Neural progenitor cell (in vitro differentiated cells): Measurements from ENCODE around the gene PXDC1. TPM values are rescaled to one million over a fixed set of nuclear protein-coding genes. Genes with fewer than 3 reads are reported as not detected.

Source experiments
- DNase-seq: peaks from one replicate; pipeline ENCODE4 v3.0.0-alpha.2; 2016; ENCODE audit warnings: low spot score
- H2AFZ ChIP-seq: fragments of 200-600 bp; sonication (generic); replicated peaks from 2 replicates; pipeline ENCODE4 v1.6.1; 2016; ENCODE audit warnings: antibody characterized with exemption
- H3F3A ChIP-seq: fragments of 200-600 bp; sonication (generic); 2 replicates; pipeline ENCODE4 v1.6.1; 2016; ENCODE audit warnings: antibody characterized with exemption, low read depth
- H3K27ac ChIP-seq: fragments of 200-600 bp; sonication (generic); 2 replicates; pipeline ENCODE4 v1.5.1; 2016; ENCODE audit warnings: mild to moderate bottlenecking
- H3K27me3 ChIP-seq: fragments of 200-600 bp; sonication (generic); 2 replicates; pipeline ENCODE4 v1.6.1; 2016; ENCODE audit warnings: mild to moderate bottlenecking, moderate library complexity
- H3K36me3 ChIP-seq: fragments of 200-600 bp; sonication (generic); 2 replicates; pipeline ENCODE4 v1.5.1; 2016
- H3K4me1 ChIP-seq: fragments of 200-600 bp; sonication (generic); 2 replicates; pipeline ENCODE4 v1.6.1; 2016; ENCODE audit warnings: mixed run types
- H3K4me2 ChIP-seq: fragments of 200-600 bp; sonication (generic); 2 replicates; pipeline ENCODE4 v1.6.1; 2016
- H3K4me3 ChIP-seq: fragments of 200-600 bp; sonication (generic); 2 replicates; pipeline ENCODE4 v1.5.1; 2016
- H3K79me2 ChIP-seq: fragments of 200-600 bp; sonication (generic); 2 replicates; pipeline ENCODE4 v1.6.1; 2016; ENCODE audit warnings: low read depth
- H3K9ac ChIP-seq: fragments of 200-600 bp; sonication (generic); 2 replicates; pipeline ENCODE4 v1.6.1; 2016
- H3K9me3 ChIP-seq: fragments of 200-600 bp; sonication (generic); 2 replicates; pipeline ENCODE4 v1.5.1; 2016; ENCODE audit warnings: low read depth
- H4K20me1 ChIP-seq: fragments of 200-600 bp; sonication (generic); 2 replicates; pipeline ENCODE4 v1.6.1; 2016; ENCODE audit warnings: low read depth
- H3K27ac Mint-ChIP-seq: 3 replicates; pipeline ENCODE4 v1.8.0; 2021; ENCODE audit warnings: mixed read lengths
- H3K27me3 Mint-ChIP-seq: 2 replicates; pipeline ENCODE4 v1.8.0; 2022; ENCODE audit warnings: low read depth, mild to moderate bottlenecking, inconsistent platforms, moderate library complexity, mixed read lengths; ENCODE audit not compliant: insufficient read depth
- H3K36me3 Mint-ChIP-seq: 3 replicates; pipeline ENCODE4 v1.8.0; 2021; ENCODE audit warnings: mixed read lengths
- H3K4me1 Mint-ChIP-seq: 3 replicates; pipeline ENCODE4 v1.8.0; 2021; ENCODE audit warnings: mixed read lengths
- H3K4me3 Mint-ChIP-seq: 3 replicates; pipeline ENCODE4 v1.8.0; 2021; ENCODE audit warnings: mild to moderate bottlenecking, moderate library complexity, mixed read lengths
- H3K9me3 Mint-ChIP-seq: 3 replicates; pipeline ENCODE4 v1.8.0; 2020; ENCODE audit warnings: mixed read lengths
- CTCF ChIP-seq: fragments of 200-600 bp; sonication (generic); IDR thresholded peaks from 2 replicates; pipeline ENCODE4 v1.5.1; 2017; ENCODE audit warnings: antibody characterized with exemption, mild to moderate bottlenecking
- EZH2 ChIP-seq: fragments of 200-600 bp; sonication (generic); IDR thresholded peaks from 2 replicates; pipeline ENCODE4 v1.6.1; 2017; ENCODE audit warnings: antibody characterized with exemption, mild to moderate bottlenecking, moderate library complexity
- EZH2phosphoT487 ChIP-seq: fragments of 200-600 bp; sonication (generic); IDR thresholded peaks from 2 replicates; pipeline ENCODE4 v1.6.1; 2017; ENCODE audit warnings: antibody characterized with exemption
- total RNA-seq: library from RNA; depleted of rRNA; stranded (reverse); fragments of >200 nt; gene quantifications from 2 replicates; pipeline ENCODE4 v1.2.3, GENCODE V29; 2015; ENCODE audit warnings: low replicate concordance

The PXDC1 gene
- total RNA-seq, 1 donor from 2014 or later: 2.0 TPM

GRCh38 chr6:3788408-3789017, 37.0 kb upstream of the PXDC1 start:
- peaks cover 5% of the 10 kb centered on the region for H3K27me3 Mint-ChIP-seq
- Histone ChIP-seq H4K20me1 (no peaks in the 10 kb centered on the region), H2AFZ (no peak overlapping the region), H3K36me3 (no peaks in the 10 kb centered on the region), H3K9me3 (no peaks in the 10 kb centered on the region), H3K27ac (no peak overlapping the region), H3K79me2 (no peaks in the 10 kb centered on the region), H3K4me1 (no peaks in the 10 kb centered on the region), H3K4me2 (no peak overlapping the region), H3F3A (no peaks in the 10 kb centered on the region), H3K9ac (no peak overlapping the region), H3K4me3 (no peak overlapping the region), H3K27me3 (no peaks in the 10 kb centered on the region)
- no peak overlapping the region for H3K4me3 Mint-ChIP-seq
- no peaks in the 10 kb centered on the region for H3K9me3 Mint-ChIP-seq
- DNase-seq: no peak
- TF ChIP-seq CTCF: no peak
- no peak for TF ChIP-seq EZH2phosphoT487
- no peak for TF ChIP-seq EZH2
- H3K36me3 Mint-ChIP-seq: no peaks in the 10 kb centered on the region
- peaks cover under 1% of the 10 kb centered on the region for H3K4me1 Mint-ChIP-seq
- no peak overlapping the region for H3K27ac Mint-ChIP-seq

- Histone ChIP-seq H3K27me3 (no peaks in the 10 kb centered on the region), H3K4me1 (no peaks in the 10 kb centered on the region), H3K79me2 (no peaks in the 10 kb centered on the region), H3K9ac (no peak overlapping the region), H3K4me3 (no peak overlapping the region), H3F3A (no peaks in the 10 kb centered on the region), H4K20me1 (no peaks in the 10 kb centered on the region), H2AFZ (no peak overlapping the region), H3K36me3 (no peaks in the 10 kb centered on the region), H3K9me3 (no peaks in the 10 kb centered on the region), H3K4me2 (no peak overlapping the region), H3K27ac (no peak overlapping the region)
- TF ChIP-seq CTCF: no peak
- TF ChIP-seq EZH2: no peak
- no peak for TF ChIP-seq EZH2phosphoT487
- peaks cover 7% of the 10 kb centered on the region for H3K27me3 Mint-ChIP-seq
- no peaks in the 10 kb centered on the region for H3K36me3 Mint-ChIP-seq
- H3K9me3 Mint-ChIP-seq: no peaks in the 10 kb centered on the region
- no peak for DNase-seq
- H3K4me3 Mint-ChIP-seq: no peak overlapping the region
- peaks cover 7% of the 10 kb centered on the region for H3K4me1 Mint-ChIP-seq
- H3K27ac Mint-ChIP-seq: no peak overlapping the region
Measured at GRCh38 chr6:3786141-3786540, 34.6 kb upstream of the PXDC1 start.

GRCh38 chr6:3785745-3786098, 34.2 kb upstream of the PXDC1 start:
- no peaks in the 10 kb centered on the region for H3K9me3 ChIP-seq
- H3K4me1 ChIP-seq: no peaks in the 10 kb centered on the region
- H3K4me2 ChIP-seq: no peak overlapping the region
- H3K27ac ChIP-seq: no peak overlapping the region
- no peaks in the 10 kb centered on the region for H3K36me3 ChIP-seq
- TF ChIP-seq EZH2: no peak
- TF ChIP-seq CTCF: no peak
- no peak for TF ChIP-seq EZH2phosphoT487
- no peak overlapping the region for H2AFZ ChIP-seq
- H4K20me1 ChIP-seq: no peaks in the 10 kb centered on the region
- no peaks in the 10 kb centered on the region for H3K36me3 Mint-ChIP-seq
- no peaks in the 10 kb centered on the region for H3K9me3 Mint-ChIP-seq
- H3K4me3 Mint-ChIP-seq: no peak overlapping the region
- no peaks in the 10 kb centered on the region for H3F3A ChIP-seq
- H3K4me3 ChIP-seq: no peak overlapping the region
- no peak overlapping the region for H3K27ac Mint-ChIP-seq
- peaks cover 7% of the 10 kb centered on the region for H3K27me3 Mint-ChIP-seq
- H3K79me2 ChIP-seq: no peaks in the 10 kb centered on the region
- H3K4me1 Mint-ChIP-seq: peaks cover 7% of the 10 kb centered on the region
- H3K9ac ChIP-seq: no peak overlapping the region
- no peak for DNase-seq
- H3K27me3 ChIP-seq: no peaks in the 10 kb centered on the region
